Glomerular endothelial cell (primary cell): ENCODE measurements around the gene SLC22A1. TPM values are rescaled to one million over a fixed set of nuclear protein-coding genes. Genes with fewer than 3 reads are reported as not detected.

ENCODE experiments used
- DNase-seq: peaks from one replicate; pipeline ENCODE4 v3.0.0-alpha.2; 2011; ENCODE audit warnings: low read depth, low spot score; ENCODE audit errors: extremely low read depth
- total RNA-seq: library from RNA; depleted of rRNA; stranded (reverse); fragments of >200 nt; gene quantifications from 2 replicates; pipeline ENCODE4 v1.2.3, GENCODE V29; 2015

The SLC22A1 gene
- total RNA-seq, 1 donor from 2014 or later: not detected

DNA sequence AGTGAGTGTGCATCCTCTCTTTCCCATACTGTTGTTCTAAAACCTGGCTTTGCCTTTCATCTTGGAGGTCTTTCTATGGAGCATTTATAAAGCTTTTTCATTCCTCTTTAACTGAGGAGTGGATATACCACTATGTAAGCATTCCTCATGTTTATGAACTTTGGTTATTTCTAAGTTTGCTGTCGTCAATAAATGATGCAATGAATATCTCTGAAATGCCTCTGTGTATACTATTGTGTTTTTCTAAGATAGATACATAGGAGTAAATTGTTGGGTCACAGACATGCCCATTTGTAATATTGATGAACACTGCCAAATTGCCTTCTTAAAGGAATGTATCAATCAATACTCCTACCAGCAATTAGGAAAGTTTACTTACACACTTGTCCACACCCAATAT lies 83.1 kb downstream of the SLC22A1 start:
- no peak for DNase-seq

GRCh38 chr6:160207618-160208017 lies 86.0 kb downstream of the SLC22A1 start:
- no peak for DNase-seq

Other genes starting within 250 kb of the SLC22A1 start
- gene MAS1, start 230.8 kb upstream of the SLC22A1 start, total RNA-seq: not detected in 2 replicates
- 138 and 191 TPM in 2 replicates for gene IGF2R, start 152.7 kb upstream of the SLC22A1 start, total RNA-seq
- not detected in 2 replicates for gene SLC22A2, start 137.0 kb downstream of the SLC22A1 start, total RNA-seq
- gene SLC22A3, start 226.6 kb downstream of the SLC22A1 start, total RNA-seq: 0.58 and 0.70 TPM in 2 replicates